NOMO-1 (cell line): ENCODE measurements around the gene CD99.
"Not testable (repeated sequence)": the region's sequence is repeated elsewhere in the genome, so short reads cannot be mapped to it uniquely, and the experiment has no call there.

ENCODE experiments used
- DNase-seq, 2 experiments: peaks; one replicate each; lab custom pipeline; 2025; ENCODE audit not compliant: unreplicated experiment in 2 of 2; lab: John Stamatoyannopoulos, UW

Gene CD99

DNA sequence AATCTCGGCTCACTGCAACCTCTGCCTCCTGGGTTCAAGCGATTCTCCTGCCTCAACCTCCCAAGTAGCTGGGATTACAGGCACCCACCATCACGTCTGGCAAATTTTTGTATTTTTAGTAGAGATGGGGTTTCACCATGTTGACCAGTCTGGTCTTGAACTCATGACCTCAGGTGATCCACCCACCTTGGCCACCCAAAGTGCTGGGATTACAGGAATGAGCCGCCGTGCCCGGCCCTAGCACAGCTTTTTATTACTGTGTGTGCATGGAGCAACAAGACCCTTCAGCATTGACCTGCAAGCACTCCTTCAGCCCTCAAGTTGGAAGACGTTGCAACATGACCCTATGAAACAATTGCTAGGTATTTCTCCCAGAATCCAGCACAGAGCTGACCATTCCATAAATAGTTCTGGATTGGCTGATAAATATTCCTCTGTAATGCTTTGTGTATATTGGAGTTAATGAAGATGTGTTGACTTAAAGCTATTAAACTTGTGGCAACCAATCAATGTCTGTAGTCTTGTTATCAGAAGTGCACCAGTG, 15.4 kb upstream of the CD99 start:
- not testable (repeated sequence) for DNase-seq

DNA sequence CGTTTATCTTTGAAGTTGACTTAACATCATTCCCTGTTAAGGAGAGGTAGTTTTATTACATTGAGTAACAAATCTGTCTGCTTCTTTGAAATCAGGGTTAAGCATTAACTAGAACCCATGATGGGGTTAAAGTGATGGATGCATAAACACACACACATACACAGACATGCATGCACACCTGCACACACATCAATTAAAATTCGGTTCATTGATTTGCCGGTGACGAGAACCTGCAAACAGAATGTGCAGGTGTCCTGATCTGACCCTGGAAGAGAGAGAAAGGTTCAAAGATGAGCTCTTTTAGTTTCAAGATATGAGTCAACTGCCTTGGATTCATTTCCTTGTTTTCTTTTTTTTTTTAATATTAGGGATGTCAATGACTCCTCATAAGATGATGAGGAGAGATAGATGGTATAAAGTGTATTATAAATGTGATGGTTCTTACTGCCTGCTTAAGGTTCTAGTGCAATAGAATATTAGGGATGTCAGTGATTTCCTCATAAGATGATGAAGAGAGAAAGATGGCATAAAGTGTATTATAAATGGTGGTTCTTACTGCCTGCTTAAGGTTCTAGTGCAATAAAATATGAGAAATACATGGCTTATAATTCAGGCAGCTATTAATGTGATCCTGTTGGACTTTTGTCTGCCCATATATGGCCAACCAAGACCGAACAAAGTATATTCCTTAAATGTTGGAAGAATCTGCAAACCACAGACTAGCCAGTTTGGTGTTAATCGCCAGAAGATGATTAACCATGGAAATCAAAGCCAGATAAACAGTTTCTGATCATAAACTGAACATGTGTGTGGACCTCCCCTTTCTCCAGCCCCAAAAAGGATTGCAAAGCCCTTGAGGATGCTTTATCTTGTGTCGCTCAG, 14.1 kb upstream of the CD99 start:
- DNase-seq: no peak

GRCh38 chrX:2677764-2678163, 13.3 kb upstream of the CD99 start:
- DNase-seq: no peak

DNA sequence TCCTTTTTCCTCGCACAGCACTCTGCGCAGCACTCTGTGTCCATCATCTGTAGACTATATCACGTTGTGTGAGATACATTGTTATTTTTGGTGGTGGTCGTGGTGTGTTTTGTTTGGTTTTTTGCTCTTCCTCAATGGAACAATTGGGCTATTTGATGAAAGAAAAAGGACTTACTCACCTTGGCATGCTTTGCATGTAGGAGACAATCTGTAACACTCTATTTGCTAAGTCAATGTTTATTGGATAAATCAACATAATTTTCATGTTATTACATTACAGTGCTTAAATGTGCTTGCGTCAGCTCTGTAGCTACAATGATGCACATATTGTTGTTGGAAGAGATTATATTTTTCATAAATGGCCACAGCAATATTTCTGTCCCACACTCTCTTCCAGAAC, 12.5 kb upstream of the CD99 start:
- no peak for DNase-seq

DNA sequence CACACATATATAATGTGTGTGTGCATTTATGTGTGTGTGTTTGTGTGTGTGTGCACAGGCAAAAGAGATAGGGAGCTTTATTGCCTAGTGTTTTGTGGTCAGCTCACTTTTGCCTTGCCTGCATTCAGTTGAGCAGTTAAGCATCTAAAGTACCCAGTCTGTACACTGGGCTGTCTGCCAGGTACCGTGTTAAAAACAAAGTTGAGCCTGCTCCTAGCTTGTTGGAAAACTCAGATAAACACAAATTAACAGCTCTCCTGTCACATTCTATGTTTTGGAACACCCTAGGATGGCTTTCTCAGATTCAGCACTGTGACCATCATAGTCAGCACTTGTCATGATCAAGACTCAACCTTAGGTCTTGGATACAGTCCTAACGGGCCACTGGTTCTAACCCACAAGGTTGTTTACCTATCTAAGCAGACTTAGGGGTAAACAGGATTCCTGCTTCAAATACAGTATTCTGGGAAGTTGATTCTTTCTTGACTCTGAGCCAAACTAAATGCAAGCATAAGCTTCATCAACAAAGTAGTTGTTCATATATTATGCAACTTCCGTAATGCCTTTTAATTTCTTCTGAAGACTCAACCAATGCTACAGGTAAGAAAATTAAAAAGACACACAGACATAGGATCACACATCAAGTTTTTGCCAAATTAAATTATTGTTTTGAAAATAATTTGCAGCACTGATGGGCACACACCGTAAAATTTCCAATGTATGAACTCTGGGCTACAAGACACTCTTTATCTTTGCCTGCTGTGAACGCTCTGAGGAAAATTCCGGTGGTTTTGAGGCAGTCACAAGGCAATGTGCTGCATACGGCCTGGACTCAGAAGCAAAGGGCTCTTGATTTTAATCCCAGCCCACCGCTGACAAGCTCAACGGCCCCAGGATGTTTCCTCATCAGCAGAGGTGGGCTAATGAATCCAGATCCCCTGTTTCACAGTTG, 11.3 kb upstream of the CD99 start:
- DNase-seq: no peak

DNA sequence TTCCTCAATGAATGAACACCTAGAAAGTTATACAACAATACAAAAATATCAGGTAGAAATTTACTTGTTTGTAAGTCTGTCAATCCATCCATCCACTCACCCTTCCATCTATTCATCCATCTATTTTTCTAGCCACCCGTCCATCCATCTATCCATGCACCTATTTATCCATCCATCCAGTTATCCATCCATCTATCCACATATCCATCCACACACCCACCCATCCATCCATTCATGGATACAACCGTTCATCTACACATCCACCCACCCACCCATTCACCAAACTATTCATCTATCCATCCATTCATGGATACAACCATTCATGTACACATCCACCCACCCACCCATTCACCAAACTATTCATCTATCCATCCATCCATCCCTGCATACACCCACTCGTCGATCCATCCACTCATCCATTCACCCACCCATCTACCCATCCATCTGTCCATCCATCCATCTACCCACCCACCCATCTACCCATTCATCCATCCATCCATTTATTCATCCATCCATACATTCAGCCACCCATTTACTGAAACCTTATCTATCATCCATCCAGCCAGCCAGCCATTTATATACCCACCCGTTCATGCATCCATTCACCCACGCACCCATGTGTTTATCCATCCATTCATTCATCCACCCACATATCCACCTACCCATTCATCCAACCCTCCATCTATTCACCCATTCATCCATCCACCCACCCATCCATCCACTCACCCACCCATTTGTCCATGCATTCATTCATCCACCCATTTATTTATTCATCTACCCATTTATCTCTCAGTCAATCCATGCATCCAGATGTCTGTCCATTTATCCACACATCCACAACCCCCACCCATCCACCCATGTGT, 10.4 kb upstream of the CD99 start:
- no peak for DNase-seq

DNA sequence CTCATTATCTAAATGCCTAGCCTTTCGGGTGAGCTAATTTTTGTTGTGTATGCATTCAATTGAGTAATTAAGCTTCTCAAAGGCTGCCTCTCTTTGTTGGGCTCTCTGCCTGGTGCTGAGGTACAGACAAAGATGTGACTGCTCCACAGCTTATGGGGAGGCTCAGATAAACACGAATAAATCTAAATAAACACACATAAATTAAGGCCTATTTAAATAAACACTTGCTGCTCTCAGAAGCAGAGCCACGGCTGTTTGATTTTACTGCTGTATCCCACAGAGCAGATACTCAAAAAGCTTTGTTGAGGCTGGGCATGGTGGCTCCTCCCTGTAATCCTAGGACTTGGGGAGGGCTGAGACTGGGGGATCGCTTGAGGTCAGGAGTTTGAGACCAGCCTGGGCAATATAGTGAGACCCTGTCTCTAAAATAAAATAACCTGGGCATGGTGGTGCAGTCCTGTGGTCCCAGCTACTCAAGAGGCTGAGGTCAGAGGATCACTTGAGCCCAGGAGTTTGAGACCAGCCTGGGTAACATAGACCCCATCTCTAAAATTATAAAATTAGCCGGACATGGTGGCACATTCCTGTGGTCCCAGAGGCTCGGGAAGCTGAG, 8.4 kb upstream of the CD99 start:
- DNase-seq: no peak

- no peak for DNase-seq
Observed at GRCh38 chrX:2684256-2684655, 6.8 kb upstream of the CD99 start.

GRCh38 chrX:2685886-2686285, 5.2 kb upstream of the CD99 start:
- no peak for DNase-seq

GRCh38 chrX:2689773-2690666, 1.1 kb upstream of the CD99 start:
- DNase-seq: no peak

- DNase-seq: no peak
Observed at GRCh38 chrX:2691543-2692220, 587 bp downstream of the CD99 start.

DNA sequence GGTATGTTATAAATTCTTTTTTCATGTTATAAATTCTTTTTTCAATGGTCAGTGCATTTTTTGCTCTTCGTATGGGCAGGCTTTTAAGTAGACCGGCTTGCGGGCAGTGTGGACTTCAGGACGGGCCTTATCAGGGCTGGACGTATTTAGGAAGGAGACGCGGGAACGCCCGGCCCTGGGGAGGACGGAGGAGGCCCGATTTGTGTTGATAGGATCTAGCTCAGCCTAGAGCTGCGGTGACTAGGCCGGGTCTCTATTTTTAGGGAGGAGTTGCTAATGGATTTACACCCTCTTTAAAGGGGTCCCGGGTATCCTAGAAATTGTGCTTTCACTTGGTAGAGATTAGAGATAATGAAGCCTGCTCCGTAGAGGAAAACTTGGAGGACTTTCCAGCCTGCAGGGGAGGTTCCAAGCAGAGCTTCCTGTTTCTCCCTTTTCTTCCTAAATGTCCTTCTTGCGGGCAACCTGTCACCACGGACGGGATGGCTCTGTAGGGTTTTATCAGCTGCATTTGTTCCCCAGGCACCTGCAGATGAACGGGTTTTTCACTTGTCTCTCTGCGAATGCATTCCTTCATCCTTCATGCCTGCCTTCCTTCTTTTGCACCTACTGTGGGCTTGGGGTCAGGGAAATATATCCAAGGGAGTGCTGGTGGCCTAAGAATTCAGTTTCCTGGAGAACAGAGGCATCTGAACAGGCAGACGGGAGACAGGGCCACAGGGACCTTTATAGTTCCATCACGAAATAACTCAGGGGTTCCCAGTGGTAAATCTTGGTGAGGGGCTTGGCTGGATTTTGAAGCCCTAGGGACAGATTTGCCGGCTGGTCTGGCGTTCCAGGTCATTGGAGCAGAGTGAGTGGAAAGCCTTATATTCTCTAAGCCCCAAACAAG, 1.4 kb downstream of the CD99 start:
- no peak for DNase-seq

DNA sequence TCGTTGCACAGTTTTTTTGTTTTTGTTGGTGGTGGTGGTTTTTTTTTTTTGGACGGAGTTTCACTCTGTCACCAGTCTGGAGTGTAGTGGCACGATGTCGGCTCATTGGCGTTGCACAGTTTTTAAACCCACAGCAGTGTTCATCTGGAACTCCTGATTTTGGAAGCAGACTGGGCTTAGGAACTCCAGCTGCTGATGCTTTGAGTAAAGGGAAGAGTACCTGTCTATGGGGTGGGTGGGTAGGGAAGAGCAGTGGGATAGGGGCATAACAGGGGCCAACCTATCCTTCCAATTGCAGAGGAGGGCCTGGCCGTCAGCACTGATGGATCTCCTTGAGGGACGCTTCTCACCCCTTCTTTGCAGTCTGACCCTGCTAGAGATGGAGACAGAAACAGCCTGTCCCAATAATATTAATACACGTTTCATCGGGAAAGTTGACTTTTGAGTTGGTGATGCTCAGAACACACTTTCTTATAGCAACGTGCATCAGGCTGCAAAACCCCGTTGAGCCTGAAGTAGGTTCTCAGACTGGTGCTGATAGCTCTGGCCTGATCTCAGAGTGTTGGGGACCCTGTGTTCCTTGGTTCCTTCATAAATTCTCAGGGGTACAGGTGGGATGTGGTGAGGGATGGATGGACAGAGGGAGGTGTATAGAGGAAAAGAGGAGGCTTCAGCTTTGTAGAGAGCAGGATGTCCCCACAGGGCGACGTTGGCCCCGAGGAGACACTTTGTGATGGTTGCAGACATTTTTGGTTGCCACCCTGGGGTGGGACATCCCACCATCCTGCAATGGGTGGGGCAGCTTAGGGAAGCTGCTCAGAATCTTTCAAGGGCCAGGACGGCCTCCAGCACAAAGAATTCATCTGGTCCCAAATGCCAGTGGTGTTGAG, 2.3 kb downstream of the CD99 start:
- DNase-seq: no peak

DNA sequence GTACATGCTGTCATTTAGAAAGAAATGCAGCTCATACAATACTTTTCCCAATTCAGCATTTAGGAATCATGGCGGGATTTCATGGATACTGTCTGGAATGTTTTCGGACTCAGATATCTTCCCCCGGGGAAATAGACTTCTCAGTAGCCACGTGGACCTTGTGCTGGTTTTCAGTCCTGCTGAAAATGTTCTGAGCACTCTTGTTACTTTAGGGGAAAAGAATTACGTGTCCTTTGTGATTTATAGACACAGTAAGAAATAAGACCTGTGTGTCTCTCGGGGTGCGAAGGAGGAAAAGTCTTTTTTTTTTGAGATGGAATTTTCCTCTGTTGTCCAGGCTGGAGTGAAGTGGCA, 3.8 kb downstream of the CD99 start:
- DNase-seq: no peak

DNA sequence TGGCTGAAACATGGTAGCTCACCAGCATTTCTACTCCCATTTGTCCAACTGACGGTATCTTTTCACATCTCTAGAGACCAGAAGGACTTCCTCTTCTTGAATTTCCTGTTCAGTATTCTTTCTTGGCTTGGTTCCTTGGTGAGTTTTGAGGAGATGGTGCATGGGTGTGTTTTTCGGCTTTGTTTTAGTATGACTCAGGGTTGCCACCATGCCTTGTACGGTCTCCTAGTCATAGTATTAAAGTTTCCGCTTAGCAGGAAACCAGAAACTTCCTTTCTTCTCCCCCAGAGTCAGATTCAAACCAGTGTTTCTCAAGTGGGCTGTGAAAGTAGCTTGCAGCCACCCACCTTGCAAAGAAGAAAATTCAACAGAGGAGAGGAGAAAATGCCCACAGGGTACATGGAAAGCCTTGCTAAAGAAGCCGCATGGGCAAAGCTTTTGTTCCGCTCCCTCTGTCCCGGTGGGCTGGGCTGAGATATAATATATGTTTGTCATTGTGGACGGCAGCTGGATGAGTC, 5.7 kb downstream of the CD99 start:
- DNase-seq: no peak

DNA sequence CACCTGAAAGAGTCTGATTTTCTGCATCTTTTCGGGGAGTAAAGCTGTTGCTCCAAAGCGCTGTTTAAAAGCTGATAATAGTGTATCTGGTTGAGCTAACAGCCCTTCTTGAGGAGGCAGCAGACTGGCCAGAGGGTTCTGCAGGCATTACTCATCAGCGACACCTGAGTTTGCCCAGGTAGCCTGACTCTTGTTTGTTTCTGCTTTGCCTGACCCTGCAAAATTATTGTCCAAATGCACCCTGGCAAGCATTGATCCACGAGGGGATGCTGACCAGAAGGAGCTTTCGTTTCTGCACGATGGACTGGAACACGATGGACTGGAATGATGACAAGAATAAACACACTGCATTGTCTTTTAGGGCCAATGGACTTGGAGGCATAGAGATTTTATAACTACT, 6.2 kb downstream of the CD99 start:
- DNase-seq: no peak
